GM23338 (cell line): ENCODE measurements around the gene AK6. TPM values are rescaled to one million over a fixed set of nuclear protein-coding genes. Genes with fewer than 3 reads are reported as not detected.

Experiments used
- ATAC-seq: fragments of 200-7000 bp; cut with Tn5 transposase; 3 replicates; pipeline ENCODE4 v1.9.1; 2020
- DNase-seq: peaks from one replicate; pipeline ENCODE4 v3.0.0-alpha.2; 2015; ENCODE audit warnings: low spot score
- H2AFZ ChIP-seq: fragments of 200-600 bp; sonication (generic); 2 replicates; pipeline ENCODE4 v1.8.0; 2016; ENCODE audit warnings: antibody characterized with exemption, mild to moderate bottlenecking, moderate library complexity
- H3F3A ChIP-seq: fragments of 200-600 bp; sonication (generic); replicated peaks from 2 replicates; pipeline ENCODE4 v1.8.0; 2017; ENCODE audit warnings: antibody characterized with exemption, mixed run types, low read depth
- H3K27ac ChIP-seq: fragments of 200-600 bp; sonication (generic); 2 replicates; pipeline ENCODE4 v1.6.1; 2016; ENCODE audit warnings: low read depth
- H3K27me3 ChIP-seq: fragments of 200-600 bp; sonication (generic); 2 replicates; pipeline ENCODE4 v1.8.0; 2016; ENCODE audit warnings: mild to moderate bottlenecking, mixed run types, moderate library complexity; ENCODE audit not compliant: insufficient read depth
- H3K36me3 ChIP-seq: fragments of 200-600 bp; sonication (generic); 2 replicates; pipeline ENCODE4 v1.8.0; 2016; ENCODE audit warnings: mild to moderate bottlenecking; ENCODE audit not compliant: insufficient read depth
- H3K4me1 ChIP-seq: fragments of 200-600 bp; sonication (generic); 2 replicates; pipeline ENCODE4 v1.8.0; 2016; ENCODE audit warnings: mild to moderate bottlenecking, moderate library complexity; ENCODE audit not compliant: insufficient read depth
- H3K4me2 ChIP-seq: fragments of 200-600 bp; sonication (generic); 2 replicates; pipeline ENCODE4 v1.7.1; 2017; ENCODE audit warnings: mixed run types
- H3K4me3 ChIP-seq: fragments of 200-600 bp; sonication (generic); 2 replicates; pipeline ENCODE4 v1.6.1; 2016; ENCODE audit warnings: mixed run types
- H3K79me2 ChIP-seq: fragments of 200-600 bp; sonication (generic); replicated peaks from 2 replicates; pipeline ENCODE4 v1.8.0; 2017; ENCODE audit warnings: mild to moderate bottlenecking; ENCODE audit not compliant: insufficient read depth
- H3K9me2 ChIP-seq: fragments of 200-600 bp; sonication (generic); 2 replicates; pipeline ENCODE4 v1.8.0; 2017; ENCODE audit not compliant: insufficient read depth
- H4K20me1 ChIP-seq: fragments of 200-600 bp; sonication (generic); replicated peaks from 2 replicates; pipeline ENCODE4 v1.8.0; 2017; ENCODE audit warnings: mild to moderate bottlenecking; ENCODE audit not compliant: insufficient read depth
- H3K27ac Mint-ChIP-seq: 2 replicates; pipeline ENCODE4 v1.8.0; 2020; ENCODE audit warnings: inconsistent platforms, mild to moderate bottlenecking, moderate library complexity, mixed read lengths
- H3K27me3 Mint-ChIP-seq: 3 replicates; pipeline ENCODE4 v1.8.0; 2022; ENCODE audit warnings: low read depth, mild to moderate bottlenecking, moderate library complexity, mixed read lengths, inconsistent platforms; ENCODE audit not compliant: insufficient read depth, poor library complexity
- H3K36me3 Mint-ChIP-seq: 3 replicates; pipeline ENCODE4 v1.8.0; 2021; ENCODE audit warnings: low read depth, mild to moderate bottlenecking, inconsistent platforms, moderate library complexity, mixed read lengths
- H3K4me1 Mint-ChIP-seq: 3 replicates; pipeline ENCODE4 v1.8.0; 2020; ENCODE audit warnings: mild to moderate bottlenecking, inconsistent platforms, mixed read lengths
- H3K4me3 Mint-ChIP-seq: 3 replicates; pipeline ENCODE4 v1.8.0; 2021; ENCODE audit warnings: moderate library complexity, mild to moderate bottlenecking, inconsistent platforms, mixed read lengths
- H3K9me3 Mint-ChIP-seq: 3 replicates; pipeline ENCODE4 v1.8.0; 2020; ENCODE audit warnings: moderate library complexity, mild to moderate bottlenecking, inconsistent platforms, mixed read lengths
- CREB1 ChIP-seq: fragments of 250-450 bp; sonication (Bioruptor Pico); IDR thresholded peaks from 2 replicates; pipeline ENCODE4 v1.5.0; 2020; ENCODE audit warnings: low read depth, mild to moderate bottlenecking, moderate library complexity
- CTCF ChIP-seq, 2 experiments: fragments of 200-600 bp in 1 of 2; sonication (generic) in 1 of 2; conservative IDR thresholded peaks; 2 replicates each; pipeline versions ENCODE4 v1.5.1 to v1.6.1; 2016 to 2017; ENCODE audit warnings: antibody characterized with exemption in 2 of 2, low read depth in 2 of 2, mild to moderate bottlenecking in 2 of 2, moderate library complexity in 1 of 2
- EZH2 ChIP-seq: fragments of 200-600 bp; sonication (generic); IDR thresholded peaks from one replicate; pipeline ENCODE4 v1.8.0; 2017; ENCODE audit warnings: antibody characterized with exemption, mild to moderate bottlenecking, low read depth; ENCODE audit not compliant: unreplicated experiment
- EZH2phosphoT487 ChIP-seq: fragments of 200-600 bp; sonication (generic); IDR thresholded peaks from one replicate; pipeline ENCODE4 v1.8.1; 2018; ENCODE audit warnings: antibody characterized with exemption; ENCODE audit not compliant: unreplicated experiment
- JUNB ChIP-seq: IDR thresholded peaks from one replicate; pipeline ENCODE4 v1.6.1; 2016; ENCODE audit warnings: antibody characterized with exemption; ENCODE audit not compliant: unreplicated experiment
- NANOG ChIP-seq: IDR thresholded peaks from 2 replicates; pipeline ENCODE4 v1.6.1; 2016; ENCODE audit warnings: antibody characterized with exemption, borderline replicate concordance
- POLR2AphosphoS5 ChIP-seq: IDR thresholded peaks from 2 replicates; pipeline ENCODE4 v1.6.1; 2016; ENCODE audit warnings: antibody characterized with exemption, low read depth
- ZNF114 ChIP-seq: fragments of 250-450 bp; sonication (Bioruptor Pico); IDR thresholded peaks from 2 replicates; pipeline ENCODE4 v1.5.0; 2020; ENCODE audit warnings: mild to moderate bottlenecking, moderate library complexity
- ZNF331 ChIP-seq: fragments of 250-450 bp; sonication (Bioruptor Pico); IDR thresholded peaks from 2 replicates; pipeline ENCODE4 v1.5.0; 2020; ENCODE audit warnings: low read depth, mild to moderate bottlenecking, moderate library complexity
- long read RNA-seq: library from polyadenylated mRNA; unstranded; transcript quantifications from one replicate; pipeline ENCODE4 v2.0.0, GENCODE V29; 2020; ENCODE audit not compliant: unreplicated experiment
- polyA plus RNA-seq: library from polyadenylated mRNA; unstranded; fragments of >200 nt; fragmentation: Nextera tagmentation; extraction: Ambion mirVana; gene quantifications from 2 replicates; pipeline ENCODE4 v1.2.1, GENCODE V29; 2016
- total RNA-seq: library from RNA; depleted of rRNA; stranded (reverse); fragments of >200 nt; shearing (Covaris generic); gene quantifications from 2 replicates; pipeline ENCODE4 v1.2.3, GENCODE V29; 2014; rRNA removed
- TF ChIP-seq, protein P1 (sequence below): IDR thresholded peaks from 2 replicates; pipeline ENCODE4 v1.6.1; 2016; ENCODE audit warnings: antibody characterized with exemption
- TF ChIP-seq, protein P2 (sequence below): IDR thresholded peaks from one replicate; pipeline ENCODE4 v1.6.1; 2018; ENCODE audit warnings: antibody characterized with exemption; ENCODE audit not compliant: unreplicated experiment

Gene AK6
- 37.3 and 62.5 TPM in 2 replicates for total RNA-seq
- polyA plus RNA-seq = 232 and 260 TPM in 2 replicates
- long read RNA-seq, transcript AK6-202 (5 exons, 1,648 nt) = major isoform, 40 of 50 reads
- long read RNA-seq, partial matches to known transcripts = 1 of 50 reads
- long read RNA-seq, other reads (novel, unspliced or antisense) = 7 of 50 reads

DNA sequence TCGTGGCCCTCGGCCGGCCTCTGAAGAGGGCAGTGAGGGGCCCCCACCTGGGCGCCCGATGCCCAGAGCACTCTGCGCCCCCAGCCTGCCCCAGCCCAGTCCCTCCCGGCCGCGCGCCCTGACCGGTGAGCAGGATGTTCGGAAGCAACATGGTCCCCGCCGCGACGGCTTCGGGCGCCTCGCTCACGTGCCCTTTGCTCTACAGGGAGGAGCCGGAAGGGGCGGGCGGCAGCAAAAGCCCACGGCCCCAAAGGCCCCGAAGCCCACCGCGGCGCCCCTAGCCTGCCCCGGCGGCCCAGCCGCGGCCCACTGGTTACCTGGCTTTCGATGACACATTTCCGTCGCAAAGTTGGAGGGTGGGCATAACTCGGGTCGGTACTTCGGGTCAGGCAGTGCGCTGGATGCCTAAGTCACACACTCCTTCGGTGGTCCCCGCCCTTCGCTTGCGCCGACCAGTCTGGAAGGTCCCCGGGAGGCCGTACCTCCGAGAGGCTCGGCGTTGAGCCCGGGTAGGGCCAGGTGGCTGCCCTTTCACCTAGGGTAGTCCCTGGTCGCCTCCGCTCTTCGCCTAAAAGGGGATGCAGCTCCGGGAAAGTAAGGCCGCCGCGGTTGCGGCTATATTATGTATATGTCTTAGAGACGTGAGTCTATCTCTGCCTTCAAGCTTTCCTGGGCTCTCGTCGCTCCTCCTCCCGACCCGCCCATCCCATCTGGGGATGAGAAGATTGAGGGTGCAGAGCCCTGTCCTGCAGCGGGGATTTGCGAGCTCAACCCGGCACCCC, at the start of gene AK6, which contains the start of the genes RAD17 and TAF9:
TSS of gene AK6 (minus strand) at position 181 of the 782 bp plus-strand sequence. CDS start at position 151, 30 bp downstream.
TSS of gene RAD17 (plus strand) at position 479 of the 782 bp plus-strand sequence. CDS start 2,391 bp downstream, outside the sequence.
TSS of gene TAF9 (minus strand) at position 181 of the 782 bp plus-strand sequence. CDS start 3,783 bp downstream, outside the sequence.
- H3K27me3 ChIP-seq = no peaks in the 10 kb centered on the region
- H3K9me2 ChIP-seq = no peaks in the 10 kb centered on the region
- H3K4me1 ChIP-seq = no peaks in the 10 kb centered on the region
- Mint-ChIP-seq H3K4me3 (peak within 1 kb of the TSS; percentile 100), H3K4me1 (peaks cover 6% of the 10 kb centered on the region), H3K27me3 (peaks cover 10% of the 10 kb centered on the region), H3K27ac (peak within 1 kb of the TSS; percentile 99), H3K9me3 (no peaks in the 10 kb centered on the region), H3K36me3 (peaks cover 42% of the 10 kb centered on the region)
- H3K79me2 ChIP-seq = peaks cover 73% of the 10 kb centered on the region
- TF ChIP-seq, protein P1, sequence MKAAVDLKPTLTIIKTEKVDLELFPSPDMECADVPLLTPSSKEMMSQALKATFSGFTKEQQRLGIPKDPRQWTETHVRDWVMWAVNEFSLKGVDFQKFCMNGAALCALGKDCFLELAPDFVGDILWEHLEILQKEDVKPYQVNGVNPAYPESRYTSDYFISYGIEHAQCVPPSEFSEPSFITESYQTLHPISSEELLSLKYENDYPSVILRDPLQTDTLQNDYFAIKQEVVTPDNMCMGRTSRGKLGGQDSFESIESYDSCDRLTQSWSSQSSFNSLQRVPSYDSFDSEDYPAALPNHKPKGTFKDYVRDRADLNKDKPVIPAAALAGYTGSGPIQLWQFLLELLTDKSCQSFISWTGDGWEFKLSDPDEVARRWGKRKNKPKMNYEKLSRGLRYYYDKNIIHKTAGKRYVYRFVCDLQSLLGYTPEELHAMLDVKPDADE = peak; percentile 80
- TF ChIP-seq ZNF114 (CRISPR knock-in tag) = no peak
- TF ChIP-seq ZNF331 (CRISPR knock-in tag) = no peak
- peak; percentile 85 for TF ChIP-seq POLR2AphosphoS5
- TF ChIP-seq CREB1 (CRISPR knock-in tag) = peak; percentile 81
- DNase-seq = peak; percentile 95
- H2AFZ ChIP-seq = peak within 1 kb of the TSS; percentile 86; the same call in 1 of the 2 replicates
- ATAC-seq = peak; percentile 96
- H3F3A ChIP-seq = no peaks in the 10 kb centered on the region
- peak within 1 kb of the TSS; percentile 100 for H3K27ac ChIP-seq
- H3K36me3 ChIP-seq = peaks cover 24% of the 10 kb centered on the region
- peak within 1 kb of the TSS; percentile 78 for H3K4me3 ChIP-seq
- peak within 1 kb of the TSS; percentile 81 for H3K4me2 ChIP-seq
- H4K20me1 ChIP-seq = peaks cover 7% of the 10 kb centered on the region; the same call in 1 of the 2 replicates

GRCh38 chr5:69418554-69418953, 49.2 kb upstream of the AK6 start:
- Mint-ChIP-seq H3K4me1 (peaks cover 20% of the 10 kb centered on the region), H3K36me3 (peaks cover 38% of the 10 kb centered on the region), H3K9me3 (peaks cover 8% of the 10 kb centered on the region; the same call in 2 of the 3 replicates), H3K4me3 (no peak overlapping the region), H3K27ac (no peak overlapping the region), H3K27me3 (peaks cover 8% of the 10 kb centered on the region)
- H4K20me1 ChIP-seq = peaks cover 3% of the 10 kb centered on the region; the same call in 1 of the 2 replicates
- H3K9me2 ChIP-seq = 0 out of 2 replicates have a peak, but pooled peaks cover 2% of the 10 kb centered on the region
- H3K4me1 ChIP-seq = peaks cover 11% of the 10 kb centered on the region
- H3K36me3 ChIP-seq = peaks cover 6% of the 10 kb centered on the region; the same call in 1 of the 2 replicates
- H3K4me3 ChIP-seq = no peak overlapping the region
- no peak for DNase-seq
- ATAC-seq = no peak
- H3K27me3 ChIP-seq = no peaks in the 10 kb centered on the region
- H2AFZ ChIP-seq = no peak overlapping the region
- no peak overlapping the region for H3K4me2 ChIP-seq
- no peak overlapping the region for H3K27ac ChIP-seq
- peaks cover 14% of the 10 kb centered on the region for H3K79me2 ChIP-seq
- peaks cover 9% of the 10 kb centered on the region for H3F3A ChIP-seq
- TF ChIP-seq ZNF331 (CRISPR knock-in tag) = no peak
- no peak for TF ChIP-seq CTCF (conservative IDR thresholded peaks at IDR 0.05; ENCODE audit: low read depth in 2 of 2)
- TF ChIP-seq ZNF114 (CRISPR knock-in tag) = no peak
- no peak for TF ChIP-seq EZH2
- no peak for TF ChIP-seq CREB1 (CRISPR knock-in tag)
- TF ChIP-seq, protein P1 = no peak
- no peak for TF ChIP-seq JUNB
- TF ChIP-seq, protein P2, sequence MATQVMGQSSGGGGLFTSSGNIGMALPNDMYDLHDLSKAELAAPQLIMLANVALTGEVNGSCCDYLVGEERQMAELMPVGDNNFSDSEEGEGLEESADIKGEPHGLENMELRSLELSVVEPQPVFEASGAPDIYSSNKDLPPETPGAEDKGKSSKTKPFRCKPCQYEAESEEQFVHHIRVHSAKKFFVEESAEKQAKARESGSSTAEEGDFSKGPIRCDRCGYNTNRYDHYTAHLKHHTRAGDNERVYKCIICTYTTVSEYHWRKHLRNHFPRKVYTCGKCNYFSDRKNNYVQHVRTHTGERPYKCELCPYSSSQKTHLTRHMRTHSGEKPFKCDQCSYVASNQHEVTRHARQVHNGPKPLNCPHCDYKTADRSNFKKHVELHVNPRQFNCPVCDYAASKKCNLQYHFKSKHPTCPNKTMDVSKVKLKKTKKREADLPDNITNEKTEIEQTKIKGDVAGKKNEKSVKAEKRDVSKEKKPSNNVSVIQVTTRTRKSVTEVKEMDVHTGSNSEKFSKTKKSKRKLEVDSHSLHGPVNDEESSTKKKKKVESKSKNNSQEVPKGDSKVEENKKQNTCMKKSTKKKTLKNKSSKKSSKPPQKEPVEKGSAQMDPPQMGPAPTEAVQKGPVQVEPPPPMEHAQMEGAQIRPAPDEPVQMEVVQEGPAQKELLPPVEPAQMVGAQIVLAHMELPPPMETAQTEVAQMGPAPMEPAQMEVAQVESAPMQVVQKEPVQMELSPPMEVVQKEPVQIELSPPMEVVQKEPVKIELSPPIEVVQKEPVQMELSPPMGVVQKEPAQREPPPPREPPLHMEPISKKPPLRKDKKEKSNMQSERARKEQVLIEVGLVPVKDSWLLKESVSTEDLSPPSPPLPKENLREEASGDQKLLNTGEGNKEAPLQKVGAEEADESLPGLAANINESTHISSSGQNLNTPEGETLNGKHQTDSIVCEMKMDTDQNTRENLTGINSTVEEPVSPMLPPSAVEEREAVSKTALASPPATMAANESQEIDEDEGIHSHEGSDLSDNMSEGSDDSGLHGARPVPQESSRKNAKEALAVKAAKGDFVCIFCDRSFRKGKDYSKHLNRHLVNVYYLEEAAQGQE = no peak
- no peak for TF ChIP-seq NANOG
- no peak for TF ChIP-seq EZH2phosphoT487
